GM18951 (cell line): ENCODE data around the gene UPK1B.

Experiments used
- POLR2A ChIP-seq: IDR thresholded peaks from 4 replicates; pipeline ENCODE4 v1.6.1; 2011; ENCODE audit warnings: mild to moderate bottlenecking; ENCODE audit not compliant: insufficient read length, insufficient read depth; ENCODE audit errors: extremely low read depth
- in situ Hi-C: fragments of 300-500 bp; cut with MboI; formaldehyde crosslinking; loops from one replicate; pipeline ENCODE4 v1.12.0; 2022; ENCODE audit warnings: low sequenced_read_pairs, mixed read lengths, inconsistent platforms; ENCODE audit not compliant: unreplicated experiment

Gene UPK1B

GRCh38 chr3:119194237-119195150, 21.1 kb downstream of the UPK1B start:
- TF ChIP-seq POLR2A = no peak
- in situ Hi-C loops = no loop called here

- no peak for TF ChIP-seq POLR2A
These were observed 21.7 kb downstream of the UPK1B start for GRCh38 chr3:119195151-119195476.

DNA sequence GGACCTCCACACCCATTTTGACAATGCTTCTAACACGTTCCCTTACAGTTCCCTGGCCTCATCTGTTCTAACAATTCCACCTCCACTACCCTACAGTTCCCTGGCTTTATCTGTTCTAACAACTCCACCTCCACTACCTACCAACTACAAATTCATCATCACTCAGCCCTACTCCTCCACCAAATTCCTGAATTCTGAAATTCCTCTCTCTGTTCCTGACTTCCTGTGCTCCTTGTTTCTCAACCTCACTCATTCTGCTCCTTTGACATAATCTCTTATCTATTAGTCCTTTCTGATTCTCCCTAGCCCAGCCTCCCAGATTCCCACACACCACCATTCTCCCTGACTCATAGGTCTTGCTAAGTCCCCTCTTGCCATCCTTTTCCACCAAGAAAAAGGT, 22.5 kb downstream of the UPK1B start:
- no peak for TF ChIP-seq POLR2A
- in situ Hi-C loops = no loop called here

More at GRCh38 chr3:119195151-119195476, 21.7 kb downstream of the UPK1B start:
- in situ Hi-C loops = no loop called here

DNA sequence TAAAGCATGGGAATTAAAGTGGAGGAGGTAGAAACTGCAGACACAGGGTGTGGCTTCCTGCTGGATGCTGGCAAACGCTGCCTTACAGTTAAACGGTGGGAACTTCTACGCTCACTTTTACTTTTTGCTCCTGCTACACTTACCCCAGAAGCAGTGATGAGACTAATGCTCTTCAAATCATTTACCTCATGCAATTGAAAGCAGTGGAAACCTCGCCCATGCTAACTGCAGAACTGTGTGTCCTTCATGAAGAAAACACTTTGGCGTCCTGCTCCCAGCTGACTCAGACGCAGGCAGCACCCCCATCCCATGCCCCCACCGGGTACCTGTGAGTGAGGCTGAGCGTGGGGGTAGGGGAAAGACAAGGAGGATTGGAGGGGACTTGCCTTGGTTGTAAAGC, 31.8 kb downstream of the UPK1B start:
- no peak for TF ChIP-seq POLR2A
- in situ Hi-C loops = no loop called here

DNA sequence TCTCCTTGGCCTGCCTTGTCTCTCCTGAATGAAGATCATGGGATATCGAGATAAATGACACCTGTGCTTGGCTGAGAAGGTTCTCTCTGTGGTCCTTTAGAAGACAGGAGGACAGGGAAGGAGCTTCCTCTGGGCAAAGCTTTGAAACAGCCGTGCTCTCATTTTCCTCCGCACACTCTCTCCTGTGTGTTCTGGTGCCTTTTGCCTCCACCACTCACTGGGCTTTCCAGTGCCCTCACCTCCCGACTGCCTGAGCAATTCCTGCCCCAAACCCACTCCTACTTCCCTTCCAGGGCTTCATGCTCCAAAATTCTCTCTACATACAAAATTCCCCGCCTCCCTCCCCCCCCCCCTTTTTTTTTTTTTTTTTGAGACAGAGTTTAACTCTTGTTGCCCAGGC, 32.3 kb downstream of the UPK1B start:
- TF ChIP-seq POLR2A = no peak
- in situ Hi-C loops = no loop called here

- in situ Hi-C loops = no loop called here
- no peak for TF ChIP-seq POLR2A
These were observed 33.5 kb downstream of the UPK1B start for GRCh38 chr3:119206611-119207511.

GRCh38 chr3:119207512-119207875, 34.1 kb downstream of the UPK1B start:
- in situ Hi-C loops = no loop called here
- TF ChIP-seq POLR2A = no peak

GRCh38 chr3:119211193-119211592, 37.8 kb downstream of the UPK1B start:
- in situ Hi-C loops = no loop called here
- no peak for TF ChIP-seq POLR2A

- TF ChIP-seq POLR2A = no peak
- in situ Hi-C loops = no loop called here
These were observed 38.4 kb downstream of the UPK1B start for GRCh38 chr3:119211803-119212202.

DNA sequence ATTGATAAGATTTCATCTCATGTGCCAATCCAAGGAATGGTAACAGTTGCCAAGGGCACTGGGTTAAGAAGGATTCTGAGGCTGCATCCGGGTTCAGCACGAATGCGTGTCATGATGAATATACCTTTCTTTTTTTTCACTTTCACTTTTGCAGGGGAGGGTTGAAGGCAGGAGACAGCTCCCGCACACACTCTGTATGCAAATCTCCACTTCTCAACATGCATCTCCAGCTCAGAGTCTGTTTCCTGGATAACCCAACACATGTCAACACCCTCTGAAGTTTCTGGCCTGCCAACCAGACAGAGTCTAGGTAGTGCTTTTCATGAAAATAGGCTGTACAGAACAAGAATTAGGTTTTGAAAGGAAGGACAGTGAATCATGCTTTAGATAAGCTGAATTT, 45.7 kb downstream of the UPK1B start:
- no peak for TF ChIP-seq POLR2A
- in situ Hi-C loops = no loop called here

DNA sequence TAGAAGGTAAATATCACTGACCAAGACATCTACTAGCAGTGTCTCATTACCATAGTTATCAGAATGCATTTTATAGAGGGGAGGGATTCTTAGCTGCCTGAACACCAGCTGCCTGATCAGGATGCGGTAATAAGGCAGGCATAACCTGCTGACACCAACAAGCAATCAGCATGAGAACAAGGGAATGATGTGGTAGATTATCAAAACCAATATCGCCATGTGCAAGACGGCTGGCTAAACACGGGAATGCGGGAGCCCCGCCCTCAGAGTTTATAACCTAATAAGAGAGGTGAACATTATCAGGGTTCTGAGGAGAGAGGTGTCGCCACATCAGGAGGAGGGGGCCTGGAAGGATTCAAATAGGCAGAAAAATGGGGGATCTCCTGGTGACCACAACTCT, 46.8 kb downstream of the UPK1B start:
- in situ Hi-C loops = no loop called here
- no peak for TF ChIP-seq POLR2A

DNA sequence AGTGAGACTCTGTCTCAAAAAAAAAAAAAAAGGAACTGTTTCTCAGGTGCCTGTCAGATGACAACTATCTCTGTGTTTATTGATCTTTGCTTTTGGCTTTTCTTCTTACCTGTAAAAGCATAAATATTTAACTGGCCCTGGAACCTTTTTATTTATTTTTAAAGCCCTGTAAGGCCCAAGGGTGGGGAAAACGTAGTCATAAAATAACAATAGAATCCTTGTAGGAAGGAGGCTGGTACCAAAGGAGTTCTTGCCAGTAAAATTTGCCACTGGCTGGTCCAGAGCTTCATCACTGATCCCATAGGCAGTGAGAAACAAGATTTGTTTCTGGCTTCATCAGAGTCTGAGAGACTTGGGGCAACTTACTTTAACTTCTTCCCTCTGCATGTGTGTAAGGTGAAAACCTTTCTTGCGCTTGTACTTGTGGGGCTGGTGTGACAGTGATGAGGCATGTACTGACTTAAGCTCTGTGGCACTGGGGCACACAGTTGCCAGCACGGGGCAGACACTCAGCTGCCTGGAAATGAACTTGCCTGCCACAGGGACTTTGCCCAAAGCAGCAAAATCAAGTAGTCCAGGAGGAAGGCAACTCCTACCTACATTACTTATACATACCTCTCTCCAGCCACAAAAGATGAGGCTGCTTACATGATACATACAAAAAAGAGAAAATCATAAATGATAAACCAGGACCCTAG, 47.7 kb downstream of the UPK1B start:
- TF ChIP-seq POLR2A = no peak
- in situ Hi-C loops = no loop called here

DNA sequence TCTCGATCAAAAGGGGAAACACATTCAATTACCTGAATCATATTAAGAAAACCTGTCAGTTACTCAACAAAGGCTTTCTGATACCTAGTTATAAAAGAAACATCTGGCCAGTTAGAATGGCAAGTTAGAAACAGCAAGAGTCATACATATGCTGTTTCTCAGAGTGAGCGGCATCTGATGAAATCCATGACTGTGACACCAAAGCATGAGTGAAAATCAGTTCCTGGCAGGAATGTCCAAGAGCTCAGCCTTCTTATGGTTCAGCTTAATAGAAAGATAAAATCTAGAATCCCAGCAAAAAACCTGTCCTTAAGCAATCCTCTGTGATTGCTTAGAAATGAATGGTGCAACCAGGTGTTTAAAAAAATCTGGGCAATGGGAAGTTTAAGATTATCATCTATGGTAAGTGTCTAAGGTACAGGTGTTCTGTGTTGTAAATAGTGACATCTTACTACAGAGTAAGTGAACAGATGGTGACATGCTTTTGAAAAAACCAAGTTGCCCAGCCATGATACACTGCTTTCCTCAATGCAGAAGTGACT, 48.5 kb downstream of the UPK1B start:
- TF ChIP-seq POLR2A = no peak
- in situ Hi-C loops = no loop called here

DNA sequence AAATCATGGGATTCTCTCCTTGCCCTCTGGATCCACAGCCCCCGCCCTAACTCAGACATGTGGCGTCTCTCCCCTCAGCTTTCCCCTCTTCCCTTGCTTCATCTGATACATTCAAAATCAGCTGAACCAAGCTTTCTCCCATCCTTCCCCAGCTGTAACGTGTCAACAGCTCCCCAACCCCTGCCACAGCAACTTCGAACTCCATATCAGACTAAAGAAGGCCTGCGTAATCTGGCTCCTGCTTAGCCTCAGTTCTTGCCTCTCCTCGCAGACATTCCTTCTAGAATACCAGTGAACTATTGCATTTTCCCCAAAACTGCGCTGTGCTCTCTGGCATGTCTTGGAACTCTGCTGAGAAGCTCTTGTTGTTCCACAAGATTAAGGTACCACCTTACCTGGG, 49.0 kb downstream of the UPK1B start:
- in situ Hi-C loops = no loop called here
- no peak for TF ChIP-seq POLR2A
